GM18519 (cell line): Measurements from ENCODE around the gene HPSE.

Experiments
- ATAC-seq: cut with Tn5 transposase; IDR thresholded peaks from one replicate; pipeline ENCODE4 v1.9.1; 2021; ENCODE audit warnings: mild to moderate bottlenecking, moderate library complexity; ENCODE audit not compliant: unreplicated experiment, low FRiP score

HPSE gene

DNA sequence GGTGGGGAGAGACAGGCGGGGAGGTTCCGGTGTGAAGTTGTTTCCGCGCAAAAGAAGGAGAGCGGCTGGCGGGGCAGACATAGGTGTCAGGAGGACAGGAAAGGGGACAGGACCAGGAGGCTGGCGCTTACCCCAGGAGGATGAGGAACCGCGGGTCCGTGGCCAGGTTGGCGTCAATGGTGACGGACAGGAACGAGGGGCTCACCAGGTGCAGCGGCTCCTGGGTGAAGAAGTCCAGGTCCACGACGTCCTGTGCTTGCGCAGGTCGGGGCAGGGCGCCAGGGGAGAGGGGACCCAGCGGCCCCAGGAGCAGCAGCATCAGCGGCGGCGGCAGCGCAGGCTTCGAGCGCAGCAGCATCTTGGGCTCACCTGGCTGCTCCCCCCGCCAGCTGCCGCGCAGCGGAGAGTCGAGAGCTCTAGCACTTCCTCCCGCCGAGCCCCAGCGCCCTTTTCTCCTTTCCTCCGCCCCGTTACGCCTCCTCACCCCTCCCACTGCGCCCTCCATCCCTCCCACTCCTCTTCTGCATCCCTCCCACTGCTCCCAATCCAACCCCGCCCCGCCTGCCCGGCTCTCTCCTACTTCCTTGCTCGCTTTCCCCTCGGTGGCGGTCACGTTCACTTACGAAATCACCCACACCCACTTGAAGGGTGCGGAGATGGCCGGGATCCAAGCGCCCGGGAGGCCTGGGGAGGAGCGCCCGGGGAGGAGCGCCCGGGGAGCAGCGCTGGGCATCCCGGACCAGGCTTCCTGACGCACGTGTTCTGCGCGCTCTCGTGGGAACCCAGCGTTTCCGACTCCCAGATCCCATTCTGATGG, at the start of gene HPSE:
TSS of gene HPSE (minus strand) at position 424 of the 817 bp plus-strand sequence. CDS start at position 358, 66 bp downstream.
- ATAC-seq: peak; percentile 75

GRCh38 chr4:83382850-83383249, 48.2 kb upstream of the HPSE start:
- no peak for ATAC-seq

GRCh38 chr4:83381173-83381572, 46.5 kb upstream of the HPSE start:
- no peak for ATAC-seq

GRCh38 chr4:83378419-83378818, 43.8 kb upstream of the HPSE start:
- ATAC-seq: no peak

GRCh38 chr4:83372931-83373330, 38.3 kb upstream of the HPSE start:
- ATAC-seq: no peak

GRCh38 chr4:83371936-83372335, 37.3 kb upstream of the HPSE start:
- ATAC-seq: no peak

DNA sequence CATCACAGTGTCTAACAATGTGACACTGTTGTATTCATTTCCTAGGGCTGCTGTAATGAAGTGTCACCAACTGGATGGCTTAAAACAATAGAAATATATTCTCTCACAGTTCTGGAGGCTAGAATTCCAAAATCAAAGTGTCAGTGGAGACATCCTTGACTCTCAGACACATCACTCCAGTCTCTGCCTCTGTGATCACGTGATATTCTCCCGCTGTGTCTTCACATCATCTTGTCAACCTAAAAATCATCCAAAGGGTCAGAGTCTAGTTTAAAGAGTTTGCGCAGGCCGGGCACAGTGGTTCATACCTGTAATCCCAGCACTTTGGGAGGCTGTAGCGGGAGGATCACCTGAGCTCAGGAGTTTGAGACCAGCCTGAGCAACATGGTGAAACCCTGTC, 36.6 kb upstream of the HPSE start:
- ATAC-seq: no peak

GRCh38 chr4:83370640-83370906, 35.9 kb upstream of the HPSE start:
- ATAC-seq: no peak

GRCh38 chr4:83369831-83370639, 35.4 kb upstream of the HPSE start:
- ATAC-seq: no peak

DNA sequence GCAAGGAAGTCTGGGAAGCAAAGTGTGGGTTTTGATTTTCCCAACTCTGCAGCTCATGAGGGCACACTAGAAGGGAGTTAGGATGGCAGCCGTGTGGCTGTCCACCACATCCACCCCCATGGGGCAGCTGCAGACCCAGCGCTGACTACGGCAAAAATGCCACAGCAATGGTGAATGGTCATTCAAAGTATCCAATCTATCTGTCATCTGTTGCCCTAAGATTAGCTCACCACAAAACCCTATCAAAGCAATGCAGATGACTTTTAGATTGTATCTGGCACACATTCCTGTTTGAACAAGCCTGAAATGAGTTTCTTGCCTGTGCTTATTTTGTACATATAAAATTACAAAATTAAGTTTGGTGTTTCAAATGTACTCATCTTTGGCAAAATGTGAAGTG, 29.7 kb upstream of the HPSE start:
- no peak for ATAC-seq

- peak; percentile 77 for ATAC-seq
These were observed 28.1 kb upstream of the HPSE start for GRCh38 chr4:83362492-83363329.

GRCh38 chr4:83361416-83362103, 26.9 kb upstream of the HPSE start:
- ATAC-seq: no peak

DNA sequence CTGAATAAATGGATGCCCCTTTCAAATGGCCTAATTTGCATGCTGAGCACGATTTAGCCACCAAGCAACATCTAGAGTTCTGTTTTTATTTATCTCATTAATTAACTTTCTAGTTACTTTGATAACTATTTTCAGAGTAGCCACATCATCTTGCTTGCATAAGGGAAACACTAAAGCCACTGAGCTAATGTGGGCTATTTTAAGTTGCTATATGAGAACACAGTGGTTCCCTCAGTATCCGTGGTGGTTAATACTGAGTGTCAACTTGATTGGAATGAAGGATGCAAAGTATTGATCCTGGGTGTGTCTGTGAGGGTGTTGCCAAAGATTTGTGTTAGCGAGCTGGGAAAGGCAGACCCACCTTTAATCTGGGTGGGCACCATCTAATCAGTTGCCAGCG, 25.4 kb upstream of the HPSE start:
- no peak for ATAC-seq

DNA sequence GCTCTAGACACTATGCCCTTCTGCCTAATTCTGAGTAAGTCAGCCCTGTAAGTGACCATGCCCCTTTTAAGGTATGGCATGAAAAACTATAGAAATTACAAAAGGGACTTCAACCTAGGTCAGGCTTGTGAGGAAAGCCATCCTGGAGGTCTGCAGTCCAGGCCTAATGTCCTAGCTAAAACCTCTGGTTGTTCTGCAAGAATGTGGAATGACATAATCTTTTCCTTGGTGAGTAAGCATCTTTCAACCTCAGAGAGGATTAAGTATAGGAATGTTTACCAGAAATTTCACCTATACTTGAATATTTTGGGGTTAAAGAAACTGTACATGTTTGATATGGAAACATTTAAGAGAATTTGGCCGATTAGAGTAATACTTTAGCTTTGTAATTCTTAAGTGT, 23.8 kb upstream of the HPSE start:
- ATAC-seq: no peak

- ATAC-seq: peak; percentile 64
These were observed 22.4 kb upstream of the HPSE start for GRCh38 chr4:83356899-83357661.

GRCh38 chr4:83353516-83353915, 18.9 kb upstream of the HPSE start:
- no peak for ATAC-seq

- no peak for ATAC-seq
These were observed 13.4 kb upstream of the HPSE start for GRCh38 chr4:83348074-83348473.

- no peak for ATAC-seq
These were observed 7.8 kb upstream of the HPSE start for GRCh38 chr4:83342476-83342875.

- peak; percentile 75 for ATAC-seq
These were observed 6.2 kb upstream of the HPSE start for GRCh38 chr4:83340692-83341343.
